C4-2B (cell line): ENCODE measurements around the gene RHBDL1.

Experiments
- H3K27ac ChIP-seq: fragments of 450-650 bp; 2 replicates; pipeline ENCODE4 v1.5.1; 2017
- ZFX ChIP-seq: fragments of 450-650 bp; IDR thresholded peaks from 2 replicates; pipeline ENCODE4 v1.6.1; 2017
- TF ChIP-seq, protein P1 (sequence below): fragments of 450-650 bp; conservative IDR thresholded peaks from 2 replicates; pipeline ENCODE4 v1.5.1; 2017; ENCODE audit warnings: mild to moderate bottlenecking

The RHBDL1 gene

DNA sequence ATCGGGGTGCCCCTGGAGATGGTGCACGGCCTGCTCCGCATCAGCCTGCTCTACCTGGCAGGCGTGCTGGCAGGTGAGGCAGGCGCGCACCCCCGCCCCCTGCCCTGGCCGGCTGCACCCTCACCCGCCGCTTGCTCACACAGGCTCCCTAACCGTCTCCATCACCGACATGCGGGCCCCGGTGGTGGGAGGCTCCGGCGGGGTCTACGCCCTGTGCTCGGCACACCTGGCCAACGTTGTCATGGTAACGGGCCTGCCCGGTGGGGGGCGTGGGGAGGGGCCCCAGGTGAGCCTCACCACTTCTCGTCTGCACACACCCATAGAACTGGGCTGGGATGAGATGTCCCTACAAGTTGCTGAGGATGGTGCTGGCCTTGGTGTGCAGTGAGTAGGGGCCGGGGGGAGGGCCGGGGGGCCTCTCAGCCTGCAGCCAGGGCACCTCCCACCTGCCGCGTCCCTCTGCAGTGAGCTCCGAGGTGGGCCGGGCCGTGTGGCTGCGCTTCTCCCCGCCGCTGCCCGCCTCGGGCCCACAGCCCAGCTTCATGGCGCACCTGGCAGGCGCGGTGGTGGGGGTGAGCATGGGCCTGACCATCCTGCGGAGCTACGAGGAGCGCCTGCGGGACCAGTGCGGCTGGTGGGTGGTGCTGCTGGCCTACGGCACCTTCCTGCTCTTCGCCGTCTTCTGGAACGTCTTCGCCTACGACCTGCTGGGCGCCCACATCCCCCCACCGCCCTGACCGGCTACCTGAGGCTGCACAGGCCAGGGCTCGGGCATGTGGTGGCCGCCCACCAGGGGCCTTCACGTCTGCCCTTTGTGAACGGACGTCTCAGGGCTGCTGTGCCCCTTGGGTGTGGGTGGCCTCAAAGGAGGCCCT, 2.1 kb downstream of the RHBDL1 start:
- peak overlapping the region; percentile 94; the same call in 1 of the 2 replicates for H3K27ac ChIP-seq
- TF ChIP-seq, protein P1, sequence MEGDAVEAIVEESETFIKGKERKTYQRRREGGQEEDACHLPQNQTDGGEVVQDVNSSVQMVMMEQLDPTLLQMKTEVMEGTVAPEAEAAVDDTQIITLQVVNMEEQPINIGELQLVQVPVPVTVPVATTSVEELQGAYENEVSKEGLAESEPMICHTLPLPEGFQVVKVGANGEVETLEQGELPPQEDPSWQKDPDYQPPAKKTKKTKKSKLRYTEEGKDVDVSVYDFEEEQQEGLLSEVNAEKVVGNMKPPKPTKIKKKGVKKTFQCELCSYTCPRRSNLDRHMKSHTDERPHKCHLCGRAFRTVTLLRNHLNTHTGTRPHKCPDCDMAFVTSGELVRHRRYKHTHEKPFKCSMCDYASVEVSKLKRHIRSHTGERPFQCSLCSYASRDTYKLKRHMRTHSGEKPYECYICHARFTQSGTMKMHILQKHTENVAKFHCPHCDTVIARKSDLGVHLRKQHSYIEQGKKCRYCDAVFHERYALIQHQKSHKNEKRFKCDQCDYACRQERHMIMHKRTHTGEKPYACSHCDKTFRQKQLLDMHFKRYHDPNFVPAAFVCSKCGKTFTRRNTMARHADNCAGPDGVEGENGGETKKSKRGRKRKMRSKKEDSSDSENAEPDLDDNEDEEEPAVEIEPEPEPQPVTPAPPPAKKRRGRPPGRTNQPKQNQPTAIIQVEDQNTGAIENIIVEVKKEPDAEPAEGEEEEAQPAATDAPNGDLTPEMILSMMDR = no peak
- no peak for TF ChIP-seq ZFX

DNA sequence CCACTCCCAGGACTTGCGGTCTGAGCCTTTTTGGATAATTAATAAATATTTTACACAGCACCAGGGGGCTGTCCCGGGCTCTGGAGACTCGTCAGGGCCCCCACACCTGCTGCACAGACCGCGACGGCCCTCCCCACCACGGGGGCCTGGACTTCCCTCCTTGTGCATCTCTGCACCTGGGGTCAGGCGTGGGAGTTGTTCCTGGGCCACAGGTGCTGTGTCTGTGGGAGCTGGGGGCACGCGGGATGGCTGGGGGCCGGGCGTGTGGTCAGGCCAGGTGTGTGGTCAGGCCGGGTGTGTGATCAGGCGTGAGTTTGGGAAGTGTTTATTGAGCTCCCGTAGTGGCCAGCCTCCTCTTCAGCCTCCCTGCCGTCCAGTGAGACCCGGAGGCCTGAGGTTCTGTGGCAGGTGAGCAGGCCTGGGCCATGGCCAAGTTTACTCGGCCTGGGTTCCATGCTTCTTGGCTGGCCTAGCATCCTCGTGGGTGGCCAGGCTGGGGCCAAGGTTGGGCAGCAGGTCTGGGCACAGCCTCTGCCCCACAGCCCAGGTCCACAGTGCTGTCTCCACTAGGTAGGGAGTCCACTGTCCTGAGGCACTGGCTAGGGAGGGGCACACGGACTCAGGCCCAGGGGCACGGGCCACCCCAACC, 2.9 kb downstream of the RHBDL1 start:
- H3K27ac ChIP-seq = peak overlapping the region; percentile 94
- TF ChIP-seq, protein P1 = no peak
- no peak for TF ChIP-seq ZFX

DNA sequence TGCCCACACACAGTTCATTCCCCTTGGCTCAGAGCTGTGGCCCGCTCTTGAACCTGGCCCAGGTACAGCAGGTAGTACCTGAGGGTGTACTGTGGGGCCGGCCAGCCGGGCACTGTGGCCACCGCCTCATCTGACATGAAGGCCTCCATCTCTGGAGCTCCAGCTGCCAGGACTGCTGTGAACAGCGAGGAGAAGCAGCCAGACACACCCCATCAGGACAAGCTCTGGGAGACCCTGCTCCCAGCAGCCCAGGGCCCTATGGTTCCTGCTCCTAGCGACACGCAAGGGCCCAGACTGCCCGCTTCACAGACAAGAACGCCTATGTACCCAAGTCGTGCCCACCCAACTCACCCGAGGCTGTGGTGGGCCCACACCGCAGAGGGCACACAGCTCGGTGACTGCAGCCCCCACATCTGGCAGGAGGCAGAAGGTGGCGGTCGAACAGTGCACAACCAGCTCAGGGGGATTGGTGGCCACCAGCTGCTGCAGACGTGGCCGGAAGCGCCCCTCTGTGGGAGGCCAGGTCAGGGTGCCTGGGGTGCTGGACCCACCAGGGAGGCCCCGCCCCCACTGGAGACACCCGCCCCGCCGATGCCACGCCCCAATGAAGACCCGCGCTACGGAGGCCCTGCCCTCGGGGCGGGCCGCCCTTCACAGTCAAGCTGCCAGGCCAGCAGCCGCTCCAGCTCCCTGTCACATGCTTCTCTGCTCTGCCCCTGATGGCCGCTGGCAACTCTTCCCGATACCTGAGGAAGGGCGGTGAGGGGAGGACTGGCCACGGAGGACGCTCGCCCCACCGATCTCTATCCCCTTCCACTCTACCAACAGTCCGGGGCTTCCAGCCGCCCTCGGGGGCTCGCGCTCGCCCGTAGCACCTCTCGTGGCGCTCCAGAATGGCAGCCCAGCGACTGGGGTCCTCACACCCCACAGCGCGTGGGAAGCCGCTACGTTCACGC, 3.7 kb downstream of the RHBDL1 start:
- TF ChIP-seq, protein P1 = no peak
- no peak for TF ChIP-seq ZFX
- peak overlapping the region; percentile 94 for H3K27ac ChIP-seq

DNA sequence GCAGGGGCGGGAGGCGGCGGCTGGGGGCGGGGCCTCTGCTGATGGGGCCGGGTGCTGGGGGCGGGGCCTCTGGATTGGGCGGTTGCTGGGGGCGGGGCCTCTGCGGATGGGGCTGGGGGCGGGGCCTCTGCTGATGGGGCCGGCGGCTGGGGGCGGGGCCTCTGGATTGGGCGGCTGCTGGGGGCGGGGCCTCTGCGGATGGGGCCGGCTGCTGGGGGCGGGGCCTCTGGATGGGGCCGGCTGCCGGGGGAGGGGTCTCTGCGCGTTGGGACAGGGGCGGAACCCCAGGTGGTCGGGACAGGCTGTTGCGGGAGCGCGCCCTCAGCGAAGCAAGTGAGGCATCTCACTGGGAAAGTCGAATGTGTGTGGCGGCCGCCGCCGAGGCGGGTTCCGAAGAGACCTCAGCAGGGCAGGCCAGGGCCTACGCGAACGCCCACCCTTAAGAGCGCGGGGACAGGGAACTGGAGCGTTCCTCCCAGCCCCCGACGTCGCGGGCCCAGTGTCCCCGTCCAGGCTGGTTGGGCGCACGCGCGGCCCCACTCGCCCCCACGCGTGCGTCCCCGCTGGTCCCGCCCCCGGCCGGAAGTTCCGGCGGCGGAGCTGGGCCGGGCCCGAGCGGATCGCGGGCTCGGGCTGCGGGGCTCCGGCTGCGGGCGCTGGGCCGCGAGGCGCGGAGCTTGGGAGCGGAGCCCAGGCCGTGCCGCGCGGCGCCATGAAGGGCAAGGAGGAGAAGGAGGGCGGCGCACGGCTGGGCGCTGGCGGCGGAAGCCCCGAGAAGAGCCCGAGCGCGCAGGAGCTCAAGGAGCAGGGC, 4.5 kb downstream of the RHBDL1 start, which contains the start of gene STUB1:
STUB1 (plus strand) TSS at position 597 of the 811 bp plus-strand sequence; CDS start at position 713, 116 bp downstream.
- peak; percentile 73; the same call in 1 of the 2 replicates for TF ChIP-seq ZFX
- TF ChIP-seq, protein P1 = no peak
- peak within 1 kb of the TSS; percentile 94 for H3K27ac ChIP-seq

DNA sequence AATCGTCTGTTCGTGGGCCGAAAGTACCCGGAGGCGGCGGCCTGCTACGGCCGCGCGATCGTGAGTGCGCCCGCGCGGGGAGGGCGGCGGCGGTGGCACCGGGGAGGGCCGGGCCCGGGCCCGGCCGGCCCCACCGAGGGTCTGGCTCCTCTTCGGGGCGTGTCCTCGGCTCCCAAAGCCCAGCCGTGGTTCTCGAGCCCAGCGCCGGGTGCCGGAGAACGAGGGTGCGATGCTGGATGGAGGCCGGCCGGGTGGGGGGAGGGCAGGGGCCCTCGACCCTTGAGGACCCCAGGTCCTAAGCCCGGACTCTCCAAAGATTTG, 5.1 kb downstream of the RHBDL1 start:
- peak overlapping the region; percentile 94 for H3K27ac ChIP-seq
- TF ChIP-seq, protein P1 = no peak
- peak; percentile 65 for TF ChIP-seq ZFX

DNA sequence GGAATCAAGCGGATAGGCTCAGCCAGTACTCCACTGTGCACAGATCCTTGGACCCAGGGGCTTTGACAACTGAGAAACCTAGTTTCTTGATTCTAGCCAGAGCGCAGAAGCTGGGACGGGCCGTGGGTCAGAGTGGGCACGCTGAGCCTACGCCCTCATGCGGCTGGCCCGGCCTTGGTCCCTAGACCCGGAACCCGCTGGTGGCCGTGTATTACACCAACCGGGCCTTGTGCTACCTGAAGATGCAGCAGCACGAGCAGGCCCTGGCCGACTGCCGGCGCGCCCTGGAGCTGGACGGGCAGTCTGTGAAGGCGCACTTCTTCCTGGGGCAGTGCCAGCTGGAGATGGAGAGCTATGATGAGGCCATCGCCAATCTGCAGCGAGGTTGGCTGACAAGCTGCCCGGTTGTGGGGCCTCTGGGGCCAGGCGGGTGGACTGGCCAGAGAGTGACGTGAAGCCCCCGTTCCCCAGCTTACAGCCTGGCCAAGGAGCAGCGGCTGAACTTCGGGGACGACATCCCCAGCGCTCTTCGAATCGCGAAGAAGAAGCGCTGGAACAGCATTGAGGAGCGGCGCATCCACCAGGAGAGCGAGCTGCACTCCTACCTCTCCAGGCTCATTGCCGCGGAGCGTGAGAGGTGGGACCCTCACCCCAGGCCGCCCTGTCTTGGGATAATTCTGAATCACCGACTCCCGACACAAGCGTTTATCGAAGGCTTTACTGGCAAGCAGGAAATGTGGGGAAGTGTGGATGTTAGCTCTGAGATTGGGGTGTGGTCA, 5.7 kb downstream of the RHBDL1 start:
- TF ChIP-seq, protein P1 = no peak; the same call in 1 of the 2 replicates
- TF ChIP-seq ZFX = 0 out of 2 replicates have a peak, but pooled peaks have one; percentile 26
- peak overlapping the region; percentile 94 for H3K27ac ChIP-seq
